Activated CD4-positive, CD25-positive, alpha-beta regulatory T cell treated with anti-CD3 and anti-CD28 coated beads, Interleukin-2, amount 50 U/mL, for 24 hours (primary cell): ENCODE results near the gene ATP6V1B1.

Experiments
- ATAC-seq, 2 donors: fragments of 150-1000 bp; cut with Tn5 transposase; one replicate each; pipeline ENCODE4 v1.10.0; 2021; ENCODE audit warnings: mild to moderate bottlenecking in 1 of 2, moderate library complexity in 1 of 2

ATP6V1B1 gene

GRCh38 chr2:70928366-70928765 lies 7.3 kb upstream of the ATP6V1B1 start:
- ATAC-seq, result no peak

DNA sequence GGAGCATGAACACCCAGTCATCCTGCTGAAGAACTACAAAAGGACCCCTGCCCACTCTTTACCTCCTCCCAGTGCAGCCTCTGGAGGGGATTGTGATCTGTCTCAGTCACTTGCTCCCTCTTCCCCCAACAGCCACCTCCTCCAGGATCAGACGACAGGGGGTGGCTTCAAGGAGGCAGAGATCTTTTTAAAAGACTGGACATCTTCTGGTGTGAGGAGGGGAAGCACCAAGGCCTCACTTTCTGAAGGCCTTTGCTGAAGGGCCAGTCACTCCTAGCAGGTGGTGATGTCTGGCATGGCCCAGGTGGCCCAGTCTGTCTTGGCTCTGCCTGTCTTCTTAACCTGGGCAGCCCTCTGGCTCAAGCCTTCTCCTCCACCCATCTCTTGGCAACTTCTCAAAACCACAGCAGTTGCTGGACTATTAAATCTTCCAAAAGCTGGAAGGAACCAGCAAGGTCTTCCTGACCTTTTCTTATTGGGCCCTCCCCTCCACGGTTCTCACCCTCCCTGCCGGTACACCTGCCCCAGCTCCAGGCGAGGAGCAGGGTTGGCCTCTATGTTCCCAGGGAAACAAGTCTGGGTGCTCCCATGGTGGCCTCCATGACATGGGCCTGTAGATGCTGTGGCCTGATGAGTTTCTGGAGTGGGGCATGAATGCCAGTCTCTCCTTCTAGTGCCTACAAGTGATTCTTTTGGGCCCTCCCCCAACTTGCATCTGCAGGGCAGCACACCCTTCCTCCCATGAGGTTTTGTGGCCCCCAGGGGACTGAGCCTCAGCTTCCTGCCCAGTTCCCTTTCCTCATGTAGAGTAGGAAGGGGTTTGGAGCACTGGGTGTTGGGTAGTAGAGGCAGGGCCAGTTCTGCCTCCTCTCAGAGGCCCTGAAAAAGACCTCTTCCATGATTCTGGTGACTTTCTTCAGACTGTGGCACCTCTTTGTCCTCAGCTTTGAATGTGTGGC lies 5.0 kb upstream of the ATP6V1B1 start:
- ATAC-seq, result no peak

DNA sequence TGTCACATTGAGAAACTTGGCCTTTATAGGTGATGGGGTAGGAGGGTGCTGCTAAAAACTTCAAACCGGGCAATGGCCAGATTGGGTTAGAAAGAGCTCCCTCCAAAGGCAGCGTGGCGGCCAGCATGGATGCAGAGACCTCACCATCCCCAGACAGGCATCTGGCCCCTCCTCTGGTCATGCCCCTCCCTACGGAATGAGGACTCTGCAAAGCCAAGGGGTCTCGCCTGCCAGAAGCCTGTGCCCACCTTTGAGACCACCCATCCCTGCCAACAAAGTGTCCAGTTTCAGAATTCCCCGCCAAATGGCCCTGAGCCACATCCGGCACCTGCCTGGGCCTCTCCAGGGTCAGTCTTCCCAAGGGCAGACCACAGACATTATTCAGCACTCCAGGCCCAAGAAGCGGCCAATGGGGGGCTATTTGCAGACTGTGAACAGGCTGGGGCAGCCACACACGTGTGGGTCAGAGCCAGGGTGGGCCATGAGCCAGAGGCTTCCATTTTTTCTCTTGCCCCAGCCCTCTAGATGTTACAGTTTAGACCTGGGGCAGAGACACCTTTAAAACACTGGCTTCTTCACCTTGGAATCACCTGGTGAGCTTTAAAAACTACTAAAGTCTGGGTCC lies 4.2 kb upstream of the ATP6V1B1 start:
- no peak for ATAC-seq

- no peak for ATAC-seq
Measured at GRCh38 chr2:70932631-70933230, 3.0 kb upstream of the ATP6V1B1 start.

DNA sequence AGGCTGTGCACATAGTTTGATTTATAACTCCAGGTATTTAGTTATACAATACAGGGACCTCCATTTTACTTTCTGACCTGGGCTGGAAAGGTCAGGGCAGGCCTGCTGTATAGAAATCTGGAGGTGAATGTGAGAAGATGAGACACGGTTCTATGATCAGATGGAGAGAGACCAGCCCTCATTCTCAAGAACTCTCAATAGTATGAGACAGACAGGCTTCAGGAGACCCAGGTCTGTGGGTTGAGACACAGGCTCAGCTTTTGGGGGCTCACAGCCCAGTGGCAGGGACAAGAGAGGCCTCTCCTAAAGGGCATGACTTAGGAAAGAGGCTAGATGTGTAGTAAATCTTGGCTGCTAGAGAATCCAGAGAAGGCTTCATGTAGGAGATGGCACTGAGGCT lies 719 bp upstream of the ATP6V1B1 start:
- ATAC-seq, result no peak

DNA sequence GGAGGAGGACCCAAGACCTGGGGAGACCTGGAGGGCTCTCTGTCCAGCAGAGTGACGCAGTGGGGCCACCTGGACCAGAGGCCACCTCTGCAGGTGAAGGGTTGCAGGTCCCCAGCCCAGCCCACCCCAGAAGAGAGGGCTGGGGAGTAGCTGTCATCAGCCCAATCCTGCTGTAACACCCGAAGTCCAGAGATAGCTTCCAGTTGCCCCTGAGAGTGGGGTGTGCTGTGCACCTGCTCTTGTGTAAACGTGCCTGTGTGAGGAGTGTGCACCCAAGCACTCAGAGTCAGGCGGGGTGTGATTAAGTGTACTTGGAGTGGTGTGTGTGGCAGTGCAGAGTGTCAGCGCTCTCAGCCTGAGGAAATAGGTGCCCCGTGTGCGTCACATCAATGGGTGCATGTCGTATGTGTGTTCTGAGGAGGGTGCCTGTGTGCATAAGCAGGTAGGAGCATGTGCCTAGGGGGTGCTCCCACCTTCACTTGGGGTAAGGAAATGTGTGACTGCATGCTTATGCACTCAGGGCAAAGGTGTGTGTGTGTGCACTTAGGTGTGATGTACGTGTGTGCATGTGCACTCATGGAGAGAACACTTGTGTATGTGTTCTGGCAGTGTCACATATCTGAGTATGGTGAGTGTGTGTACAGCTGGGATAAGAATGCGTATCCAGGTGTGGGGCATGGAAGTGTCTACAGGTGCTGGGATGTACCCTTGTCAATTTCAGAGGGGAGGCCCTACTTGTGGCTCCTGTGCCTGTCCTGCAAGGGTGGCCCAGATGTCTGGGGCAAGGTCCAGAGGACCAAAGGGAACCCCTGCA lies 672 bp downstream of the ATP6V1B1 start:
- ATAC-seq, result no peak

- no peak for ATAC-seq
Measured at GRCh38 chr2:70936979-70937811, 1.5 kb downstream of the ATP6V1B1 start.

DNA sequence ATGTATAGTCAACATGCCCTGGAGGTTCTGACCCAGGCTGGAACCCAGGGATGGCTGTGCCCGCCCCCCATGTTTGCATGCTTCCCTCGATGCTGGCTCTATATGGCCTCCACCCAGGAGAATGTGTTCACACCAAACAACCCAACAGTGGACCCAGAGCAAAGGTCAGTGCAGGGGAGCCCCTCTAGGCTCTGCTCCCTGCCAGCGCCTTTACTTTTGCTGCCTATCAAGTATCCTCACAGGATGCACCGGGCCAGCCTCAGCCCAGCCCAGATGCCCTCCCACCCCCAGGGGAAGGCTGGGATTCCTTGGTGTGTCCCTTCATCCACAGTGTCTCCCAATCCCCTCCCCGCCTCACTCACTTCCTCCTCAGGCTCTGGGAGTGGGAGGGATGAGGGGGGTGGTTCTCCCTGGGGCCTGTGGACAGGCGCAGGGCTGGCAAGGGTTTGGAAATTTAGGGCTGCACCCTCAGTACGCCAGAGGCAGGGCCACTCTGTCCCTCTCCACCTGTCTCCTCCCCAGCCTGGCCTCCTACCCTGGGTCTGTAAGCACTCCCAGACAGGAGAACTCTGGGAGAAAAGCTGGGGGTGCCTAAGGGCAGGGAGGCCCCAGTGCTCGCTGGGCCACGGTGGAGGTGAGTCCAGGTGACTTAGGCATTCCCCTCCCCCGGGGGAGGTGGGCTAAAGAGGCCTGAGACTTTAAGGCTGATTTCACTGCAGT lies 2.3 kb downstream of the ATP6V1B1 start:
- no peak for ATAC-seq

GRCh38 chr2:70938586-70938950 lies 2.9 kb downstream of the ATP6V1B1 start:
- no peak for ATAC-seq

DNA sequence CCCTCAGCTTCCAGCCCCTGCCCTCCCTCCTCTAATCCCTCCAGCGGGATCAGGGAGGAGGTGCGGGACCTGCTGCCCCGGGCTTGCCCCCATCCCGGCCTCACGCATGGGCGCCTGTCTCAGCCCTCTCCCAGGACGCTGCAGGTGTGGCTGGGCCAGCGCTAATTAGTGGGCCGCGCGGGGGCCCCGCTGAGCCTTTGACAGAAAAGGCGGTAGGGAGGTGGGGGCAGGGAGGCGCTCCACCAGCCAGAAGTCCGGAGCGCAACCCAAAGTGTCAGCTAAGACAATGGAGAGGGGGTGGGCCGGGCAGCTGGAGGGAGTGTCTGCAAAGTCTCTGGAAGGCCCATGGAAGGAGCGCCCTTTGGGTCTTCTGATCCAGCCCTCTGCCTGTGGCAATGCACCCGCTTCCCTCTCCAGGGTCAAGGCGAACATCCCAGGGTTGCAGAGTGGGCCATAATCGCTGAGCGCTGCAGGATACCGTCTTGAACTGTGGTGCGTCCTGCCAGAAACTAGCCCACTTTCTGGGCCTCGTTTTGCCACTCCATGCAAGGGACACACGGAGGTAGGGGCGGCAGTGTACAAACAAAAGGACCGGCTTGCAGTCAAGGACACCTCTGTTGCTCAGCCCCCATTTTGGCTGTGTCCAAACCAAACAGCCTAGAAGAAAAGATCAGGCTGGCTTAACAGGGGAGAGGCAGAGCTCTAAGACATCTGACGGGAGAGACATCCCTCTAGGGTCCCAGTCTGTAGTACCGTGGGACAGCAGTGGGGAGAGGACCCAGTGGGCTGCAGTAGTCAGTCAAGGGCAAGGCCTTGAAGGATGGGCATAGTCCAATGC lies 3.5 kb downstream of the ATP6V1B1 start:
- ATAC-seq, result no peak

DNA sequence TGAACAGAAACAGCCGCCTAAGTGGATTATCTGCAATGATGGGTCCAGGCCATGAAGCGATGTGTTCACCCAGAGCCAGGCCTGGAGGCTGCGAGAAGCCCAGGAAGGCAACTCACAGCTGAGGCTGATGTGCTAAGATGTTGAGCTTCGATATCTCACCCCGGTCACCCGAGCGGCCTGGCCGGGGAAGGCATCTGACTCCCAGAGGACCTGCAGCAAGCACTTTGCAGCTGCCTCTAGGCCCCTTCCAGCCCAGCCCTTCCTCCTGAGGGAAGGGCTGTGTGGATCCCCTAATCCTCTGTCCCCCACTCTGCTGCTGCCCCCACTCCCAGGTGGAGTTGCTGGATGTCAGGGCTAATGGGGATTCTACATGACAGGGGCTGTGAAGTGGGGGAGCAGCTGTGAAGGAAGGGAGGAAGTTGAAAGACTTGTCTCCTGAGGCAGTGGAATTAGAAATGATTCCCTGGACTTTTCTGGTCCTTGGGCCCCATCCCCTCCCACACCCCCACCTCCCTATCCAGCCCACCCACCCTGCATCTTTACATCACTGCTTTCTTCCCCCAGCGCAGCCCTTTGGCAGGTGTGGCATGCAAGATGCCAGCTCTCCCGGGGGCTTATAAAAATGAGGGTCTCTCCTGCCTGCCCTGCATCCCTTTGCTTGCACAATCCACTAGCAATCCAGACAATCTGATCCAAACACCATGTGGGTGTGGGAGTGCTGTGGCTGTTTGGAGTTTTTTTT lies 4.3 kb downstream of the ATP6V1B1 start:
- no peak for ATAC-seq

DNA sequence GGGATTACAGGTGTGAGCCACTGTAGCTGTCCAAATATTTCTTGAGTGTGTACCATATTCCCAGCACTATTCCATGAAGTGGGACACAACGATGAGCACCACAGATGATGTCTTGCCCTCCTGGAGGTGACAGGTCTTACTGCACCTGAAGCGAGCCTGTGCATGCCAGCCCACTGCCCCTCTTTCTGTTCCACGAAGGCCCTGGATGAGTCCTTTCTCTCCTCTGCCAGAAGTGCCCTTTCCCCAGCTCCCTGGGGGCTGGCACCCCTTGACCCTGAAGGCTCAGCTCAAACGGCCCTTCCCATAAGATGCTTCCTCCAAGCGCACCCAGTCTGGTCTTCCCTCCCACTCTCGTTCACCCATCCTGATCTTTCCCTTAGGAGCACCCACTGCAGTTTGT lies 5.5 kb downstream of the ATP6V1B1 start:
- no peak for ATAC-seq

DNA sequence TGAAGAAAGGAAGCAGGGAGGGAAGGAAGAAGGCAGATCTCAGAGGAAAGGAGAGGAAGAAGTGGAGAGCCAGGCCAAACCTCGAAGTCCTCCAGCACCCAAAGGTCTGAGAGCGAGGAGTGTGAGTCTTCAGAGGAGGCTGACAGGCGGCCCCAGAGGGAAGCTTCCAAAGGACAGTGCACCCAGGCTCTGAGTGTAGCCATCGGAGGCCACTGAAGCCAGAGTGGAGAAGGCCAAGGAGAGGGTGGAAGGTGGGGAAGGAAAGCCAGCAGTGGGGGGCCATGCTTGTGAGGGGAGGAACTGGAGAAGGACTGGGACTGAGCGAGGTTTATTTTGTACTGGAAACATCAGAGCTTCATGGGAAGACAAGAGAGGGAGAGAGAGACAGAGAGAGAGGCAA lies 6.0 kb downstream of the ATP6V1B1 start:
- ATAC-seq, result no peak

DNA sequence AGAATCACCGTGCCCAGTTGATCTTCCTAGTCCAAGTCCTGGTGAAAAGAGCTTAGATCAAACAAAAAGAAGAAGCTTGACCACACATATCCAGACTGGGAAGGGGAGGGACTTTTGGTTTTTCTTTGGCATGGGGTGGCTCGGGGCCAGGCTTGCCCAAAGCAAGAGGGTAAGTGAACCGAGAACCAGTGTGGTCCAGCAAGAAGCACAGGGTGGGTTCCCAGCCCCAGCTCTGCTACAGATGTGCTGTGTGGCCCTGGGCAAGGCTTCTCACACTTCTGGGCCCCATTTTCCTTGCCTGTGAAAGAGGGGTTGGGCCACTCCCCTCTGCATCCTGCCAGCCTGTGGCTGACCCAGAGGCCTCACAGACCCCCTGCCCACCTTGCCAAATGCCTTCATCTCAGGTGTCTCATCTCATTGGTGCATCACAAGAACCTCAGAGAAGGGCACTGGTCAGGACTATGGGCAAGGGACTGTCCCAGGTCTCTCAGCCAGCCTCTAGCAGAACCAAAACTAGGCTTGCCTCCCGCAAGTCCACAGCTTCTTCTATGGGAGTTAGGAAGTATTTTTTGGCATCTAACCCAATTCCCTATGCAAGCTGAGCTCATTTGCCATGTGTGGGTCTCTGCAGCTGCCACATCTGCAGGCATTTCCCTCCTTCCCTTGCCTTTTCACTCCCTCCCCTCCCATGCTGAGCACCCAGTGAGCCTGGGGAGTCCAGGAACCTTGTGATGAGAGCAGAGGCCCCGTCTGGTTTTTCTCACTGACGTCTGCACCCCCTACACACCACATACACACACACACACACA lies 6.9 kb downstream of the ATP6V1B1 start:
- no peak for ATAC-seq

DNA sequence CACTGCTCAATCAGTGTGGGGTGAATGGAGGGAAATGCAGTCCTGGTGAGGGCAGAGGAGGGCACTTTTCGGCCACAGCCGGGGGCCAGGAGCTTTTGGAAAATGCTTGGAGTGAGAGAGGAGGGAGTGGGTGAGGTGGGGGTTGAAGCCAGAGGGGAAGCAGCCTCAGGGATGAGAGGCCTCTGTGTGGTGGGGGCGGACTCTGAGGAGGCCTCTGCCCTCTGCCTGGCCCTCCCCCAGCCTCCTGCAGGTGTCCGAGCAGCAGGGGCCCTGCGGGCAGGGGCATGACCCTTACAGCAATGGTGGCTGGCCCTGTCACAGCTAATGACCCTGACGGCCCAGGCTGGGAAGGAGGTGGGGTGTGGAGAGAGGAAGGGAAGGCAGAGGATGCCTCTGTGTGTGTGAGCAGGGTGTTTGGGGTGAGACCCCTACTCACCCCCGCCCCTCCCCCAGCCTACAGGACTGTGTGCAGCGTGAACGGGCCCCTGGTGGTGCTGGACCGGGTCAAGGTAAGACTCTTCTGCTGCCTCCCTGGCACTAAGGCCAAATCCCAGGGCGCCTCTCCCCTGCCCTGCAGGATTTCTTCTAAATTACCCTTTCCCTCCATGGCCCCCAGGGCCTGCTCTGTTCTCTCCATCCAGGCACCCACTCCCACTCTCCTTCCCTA lies 7.6 kb downstream of the ATP6V1B1 start:
- no peak for ATAC-seq

DNA sequence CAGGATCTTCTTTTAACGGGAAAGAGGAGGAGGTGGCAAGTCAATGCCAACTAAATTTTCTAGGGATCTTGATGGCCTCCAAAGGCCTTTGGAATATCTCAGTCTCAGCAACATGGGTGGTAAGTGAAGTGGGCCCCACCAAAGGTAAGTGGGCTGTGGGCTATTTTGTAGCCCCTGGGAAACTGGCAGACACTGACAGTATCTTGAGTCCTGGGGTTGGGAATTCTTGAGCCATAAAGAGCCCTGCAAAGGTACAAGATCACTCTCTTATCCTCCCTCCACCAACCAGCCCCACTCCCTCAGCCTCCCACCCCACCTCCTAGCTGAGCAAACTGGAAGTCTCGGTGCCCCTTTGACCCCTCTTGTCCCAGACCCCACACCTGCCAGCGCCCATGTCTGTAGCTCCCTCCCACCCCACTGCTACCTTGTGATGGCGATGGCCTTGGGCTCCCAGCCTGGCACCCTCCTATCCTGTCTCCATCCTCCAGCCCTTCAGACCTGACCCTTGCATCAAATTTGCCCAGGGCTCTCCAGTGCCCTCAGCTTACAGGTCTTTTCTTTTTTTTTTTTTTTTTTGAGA lies 8.5 kb downstream of the ATP6V1B1 start:
- ATAC-seq, result no peak

DNA sequence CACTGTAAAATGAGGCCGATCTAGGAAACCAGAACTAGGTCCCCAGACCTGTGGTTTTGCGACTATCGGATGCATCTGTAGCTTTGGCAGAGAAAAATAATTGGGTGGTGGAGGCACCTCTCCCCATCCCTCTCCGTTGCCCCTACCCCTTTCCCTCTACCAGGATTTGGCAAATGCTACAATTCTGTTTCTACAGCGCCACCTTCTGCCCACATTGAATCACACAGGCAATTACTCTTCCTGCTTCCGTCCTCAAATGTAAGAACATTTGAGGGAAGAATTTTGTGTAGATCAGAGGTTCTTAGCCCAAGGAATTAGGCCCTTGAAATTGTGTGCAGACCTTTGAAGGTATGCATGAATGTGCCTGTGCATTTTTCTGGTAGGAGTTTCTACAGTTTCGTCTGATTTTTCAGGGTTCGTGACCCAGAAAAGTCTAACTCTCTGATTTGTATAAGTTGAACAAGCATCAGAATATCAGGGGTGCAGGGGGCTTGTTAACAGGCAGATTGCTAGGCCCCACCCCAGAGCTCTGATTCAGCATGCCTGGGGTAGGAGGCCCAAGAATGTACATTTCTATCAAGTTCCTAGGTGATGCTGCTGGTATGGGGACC lies 11.2 kb downstream of the ATP6V1B1 start:
- no peak for ATAC-seq
